Measurements from ENCODE around the gene SLC39A11. TPM values are rescaled to one million over a fixed set of nuclear protein-coding genes. Genes with fewer than 3 reads are reported as not detected.
"Not testable (repeated sequence)": the region's sequence is repeated elsewhere in the genome, so short reads cannot be mapped to it uniquely, and the experiment has no call there.

SLC39A11 gene
- total RNA-seq, 1 experiment from 2014 or later, result 15.8 TPM

- H3K36me3 Mint-ChIP-seq (ENCODE audit: insufficient read depth, unreplicated experiment), result peaks cover 2% of the 10 kb centered on the region
- BruUV-seq (replicated peaks), result no TSS peak
- no peak for TF ChIP-seq CTCF (IDR thresholded peaks at IDR 0.05; ENCODE audit: unreplicated experiment)
Observed at GRCh38 chr17:72763981-72764380, 328.5 kb downstream of the SLC39A11 start.

GRCh38 chr17:72761893-72762575 is 330.5 kb downstream of the SLC39A11 start:
- H3K9me3 Mint-ChIP-seq (ENCODE audit: unreplicated experiment); H3K27me3 Mint-ChIP-seq (ENCODE audit: insufficient read depth, unreplicated experiment): not testable (repeated sequence)

More at GRCh38 chr17:72763981-72764380, 328.5 kb downstream of the SLC39A11 start:
- Mint-ChIP-seq H3K4me1 (ENCODE audit: insufficient read depth, unreplicated experiment) (no peaks in the 10 kb centered on the region), H3K4me3 (ENCODE audit: unreplicated experiment) (no peak overlapping the region), H3K27me3 (ENCODE audit: insufficient read depth, unreplicated experiment) (no peaks in the 10 kb centered on the region), H3K9me3 (ENCODE audit: unreplicated experiment) (no peaks in the 10 kb centered on the region), H3K27ac (ENCODE audit: low read depth, unreplicated experiment) (no peak overlapping the region)
- ChIA-PET CTCF (interaction anchor here (0.7 kb wide), 1 partner anchor 26 kb away, joined by 3 read pairs; no protein-coding TSS in a partner anchor), POLR2A (interaction anchor here (1.0 kb wide), 1 partner anchor 13 kb away, joined by 3 read pairs; no protein-coding TSS in a partner anchor)
- no peak for DNase-seq (ENCODE audit: unreplicated experiment)
- intact Hi-C loops (cut with micrococcal nuclease), result no loop called here

GRCh38 chr17:72761431-72761830 is 331.1 kb downstream of the SLC39A11 start:
- CTCF ChIA-PET, result interaction anchor here (0.7 kb wide), 1 partner anchor 380 kb away, joined by 3 read pairs; no protein-coding TSS in a partner anchor
- Mint-ChIP-seq H3K27ac (ENCODE audit: low read depth, unreplicated experiment) (no peak overlapping the region), H3K4me3 (ENCODE audit: unreplicated experiment) (no peak overlapping the region), H3K4me1 (ENCODE audit: insufficient read depth, unreplicated experiment) (no peaks in the 10 kb centered on the region), H3K27me3 (ENCODE audit: insufficient read depth, unreplicated experiment) (no peaks in the 10 kb centered on the region), H3K36me3 (ENCODE audit: insufficient read depth, unreplicated experiment) (no peaks in the 10 kb centered on the region), H3K9me3 (ENCODE audit: unreplicated experiment) (no peaks in the 10 kb centered on the region)
- intact Hi-C loops (cut with micrococcal nuclease), result no loop called here
- POLR2A ChIA-PET, result interaction anchor here (0.6 kb wide), 1 partner anchor 430 kb away, joined by 3 read pairs; no protein-coding TSS in a partner anchor
- no peak for TF ChIP-seq CTCF (IDR thresholded peaks at IDR 0.05; ENCODE audit: unreplicated experiment)
- no TSS peak for BruUV-seq (replicated peaks)
- DNase-seq (ENCODE audit: unreplicated experiment), result no peak

More at GRCh38 chr17:72761893-72762575, 330.5 kb downstream of the SLC39A11 start:
- POLR2A ChIA-PET; H3K27ac Mint-ChIP-seq (ENCODE audit: low read depth, unreplicated experiment); intact Hi-C loops (cut with micrococcal nuclease); BruUV-seq (replicated peaks); DNase-seq (ENCODE audit: unreplicated experiment); H3K4me3 Mint-ChIP-seq (ENCODE audit: unreplicated experiment); H3K4me1 Mint-ChIP-seq (ENCODE audit: insufficient read depth, unreplicated experiment); H3K36me3 Mint-ChIP-seq (ENCODE audit: insufficient read depth, unreplicated experiment): not testable (repeated sequence)
- CTCF ChIA-PET, result interaction anchor here (0.6 kb wide), 1 partner anchor 795 kb away, joined by 4 read pairs; no protein-coding TSS in a partner anchor

- H3K27me3 Mint-ChIP-seq (ENCODE audit: insufficient read depth, unreplicated experiment), result no peaks in the 10 kb centered on the region
- TF ChIP-seq CTCF (IDR thresholded peaks at IDR 0.05; ENCODE audit: unreplicated experiment), result no peak
Observed at GRCh38 chr17:72760368-72760767, 332.1 kb downstream of the SLC39A11 start.

More at GRCh38 chr17:72760368-72760767, 332.1 kb downstream of the SLC39A11 start:
- Mint-ChIP-seq H3K9me3 (ENCODE audit: unreplicated experiment) (no peaks in the 10 kb centered on the region), H3K4me3 (ENCODE audit: unreplicated experiment) (no peak overlapping the region), H3K36me3 (ENCODE audit: insufficient read depth, unreplicated experiment) (no peaks in the 10 kb centered on the region), H3K27ac (ENCODE audit: low read depth, unreplicated experiment) (no peak overlapping the region), H3K4me1 (ENCODE audit: insufficient read depth, unreplicated experiment) (no peaks in the 10 kb centered on the region)
- POLR2A ChIA-PET, result no interaction called here
- BruUV-seq (replicated peaks), result no TSS peak
- CTCF ChIA-PET, result no interaction called here
- no peak for DNase-seq (ENCODE audit: unreplicated experiment)
- intact Hi-C loops (cut with micrococcal nuclease), result no loop called here
